ENCODE data around the gene ARMH2.
"Not testable (repeated sequence)": the region's sequence is repeated elsewhere in the genome, so short reads cannot be mapped to it uniquely, and the experiment has no call there.

The ARMH2 gene

GRCh38 chr6:24809728-24810127, 11.0 kb upstream of the ARMH2 start:
- DNase-seq = no peak

DNA sequence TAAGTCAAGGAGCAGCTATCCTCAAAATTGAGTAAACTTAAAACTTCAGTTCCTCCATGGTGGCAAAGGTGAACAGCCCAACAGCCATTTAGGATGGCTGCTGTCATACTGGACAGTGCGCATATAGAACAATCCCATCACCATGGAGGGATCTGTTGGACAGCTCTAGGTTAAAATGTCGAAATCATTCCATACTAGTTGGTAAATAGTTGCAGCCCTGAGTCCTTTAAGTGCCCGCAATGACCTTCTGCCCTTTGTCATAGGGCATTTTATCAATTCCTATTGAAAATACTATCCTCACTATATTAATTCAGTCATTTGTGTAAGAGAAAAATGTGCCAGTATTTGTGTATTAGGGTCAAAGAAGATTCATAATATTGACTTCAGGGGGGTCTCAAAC, 8.9 kb upstream of the ARMH2 start:
- no peak for DNase-seq

DNA sequence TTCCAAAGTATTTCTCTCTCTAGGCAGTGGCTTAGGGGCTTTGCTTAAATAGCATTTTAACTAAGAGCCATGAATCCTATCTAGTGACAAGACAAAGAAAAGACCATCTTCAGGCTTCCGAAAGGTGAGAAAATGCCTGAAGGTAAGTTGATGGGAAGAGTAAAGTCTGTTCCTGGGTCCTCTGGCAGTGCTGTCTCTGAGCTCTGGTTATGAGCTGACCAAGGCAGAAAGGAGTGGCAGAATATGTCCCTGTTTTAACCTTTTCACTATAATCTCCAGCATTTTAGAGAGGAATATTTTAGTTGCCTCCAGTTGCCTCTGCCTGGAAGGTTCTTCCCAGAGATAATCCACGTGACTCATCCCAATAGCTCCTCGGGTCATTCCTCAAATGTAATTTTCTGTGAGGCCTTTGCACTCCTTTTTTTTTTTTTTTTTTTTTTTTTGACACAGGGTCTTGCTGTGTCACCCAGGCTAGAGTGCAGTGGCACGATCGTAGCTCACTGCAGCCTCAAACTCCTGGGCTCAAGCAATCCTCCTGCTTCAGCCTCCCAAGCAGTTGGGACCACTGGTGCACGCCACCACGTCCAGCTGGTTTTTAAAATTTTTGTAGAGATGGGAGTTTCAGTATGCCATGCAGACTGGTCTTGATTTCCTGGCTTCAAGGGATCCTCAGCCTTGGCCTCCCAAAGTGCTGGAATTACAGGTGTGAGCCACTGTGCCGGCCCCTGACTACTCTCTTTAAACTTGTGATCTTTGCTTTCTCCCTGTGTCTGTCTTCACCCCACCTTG, 3.7 kb upstream of the ARMH2 start:
- peak; percentile 39 for DNase-seq

DNA sequence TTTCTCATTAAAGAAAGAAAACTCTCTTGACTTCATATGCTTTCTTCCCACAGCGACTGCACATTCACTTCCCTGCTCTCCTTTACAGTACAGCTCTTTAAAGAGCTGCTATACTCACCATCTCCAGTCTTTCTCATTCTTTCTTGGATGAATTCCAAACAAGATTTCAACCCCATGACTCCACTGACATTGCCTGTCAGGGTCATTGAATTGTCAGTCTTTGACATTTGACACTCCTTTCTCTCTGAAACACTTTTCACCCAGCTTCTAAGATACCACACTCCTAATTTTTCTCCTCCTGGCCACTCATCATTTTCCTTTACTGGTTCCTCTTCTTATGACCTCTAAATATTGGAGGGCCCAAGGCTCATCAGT, 811 bp upstream of the ARMH2 start:
- DNase-seq = no peak

DNA sequence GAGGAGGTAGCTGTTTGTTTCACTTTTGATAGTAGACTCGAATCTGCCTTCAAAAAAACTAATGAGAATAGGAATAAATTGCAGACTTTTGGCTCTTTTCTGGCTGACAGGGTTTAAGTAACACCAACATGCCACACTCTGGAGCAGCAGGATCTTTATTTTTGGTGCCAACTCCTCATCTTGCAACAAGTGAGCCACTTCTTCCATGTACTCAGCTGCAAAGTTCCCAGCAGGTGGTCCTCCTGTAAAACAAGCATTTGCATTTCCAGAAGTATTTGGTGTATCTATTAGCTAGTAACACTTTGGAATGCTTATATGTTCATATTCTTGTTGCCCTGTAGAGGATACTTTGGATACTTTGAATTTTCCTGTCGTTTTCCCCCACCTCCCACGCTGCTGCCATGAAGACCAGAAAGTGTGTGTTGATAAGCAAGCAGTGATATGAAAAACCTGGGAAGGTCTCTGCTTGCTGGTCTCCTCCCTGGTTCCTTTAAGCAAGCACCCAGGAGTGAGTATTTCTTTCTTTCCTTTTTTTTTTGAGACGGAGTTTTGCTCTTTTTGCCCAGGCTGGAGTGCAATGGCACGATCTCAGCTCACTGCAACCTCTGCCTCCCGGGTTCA, 1.0 kb downstream of the ARMH2 start:
- no peak for DNase-seq

GRCh38 chr6:24796616-24797290, 2.0 kb downstream of the ARMH2 start:
- DNase-seq = peak; percentile 32

GRCh38 chr6:24795106-24795505, 3.6 kb downstream of the ARMH2 start:
- DNase-seq = peak; percentile 72

- peak; percentile 21 for DNase-seq
These were observed 10.6 kb downstream of the ARMH2 start for GRCh38 chr6:24788031-24788665.

DNA sequence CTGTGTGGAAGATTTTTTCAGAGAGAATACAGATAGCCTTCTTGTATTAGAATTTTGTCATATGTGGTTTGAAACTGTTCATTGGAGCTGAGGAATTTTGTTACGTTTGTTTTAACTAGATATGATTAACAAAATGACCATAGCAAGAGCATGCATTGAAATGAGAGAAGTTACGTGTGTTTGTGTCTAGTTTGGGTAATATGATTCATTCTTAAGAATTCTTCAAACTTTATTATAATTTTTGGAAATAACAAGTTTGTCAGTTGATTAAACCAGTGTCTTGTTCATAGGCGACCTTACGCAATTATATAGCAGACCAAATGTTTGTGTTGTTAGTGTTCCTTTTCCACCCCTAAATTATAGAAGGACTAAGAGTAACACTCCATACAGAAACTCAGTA, 18.5 kb downstream of the ARMH2 start:
- DNase-seq = no peak

DNA sequence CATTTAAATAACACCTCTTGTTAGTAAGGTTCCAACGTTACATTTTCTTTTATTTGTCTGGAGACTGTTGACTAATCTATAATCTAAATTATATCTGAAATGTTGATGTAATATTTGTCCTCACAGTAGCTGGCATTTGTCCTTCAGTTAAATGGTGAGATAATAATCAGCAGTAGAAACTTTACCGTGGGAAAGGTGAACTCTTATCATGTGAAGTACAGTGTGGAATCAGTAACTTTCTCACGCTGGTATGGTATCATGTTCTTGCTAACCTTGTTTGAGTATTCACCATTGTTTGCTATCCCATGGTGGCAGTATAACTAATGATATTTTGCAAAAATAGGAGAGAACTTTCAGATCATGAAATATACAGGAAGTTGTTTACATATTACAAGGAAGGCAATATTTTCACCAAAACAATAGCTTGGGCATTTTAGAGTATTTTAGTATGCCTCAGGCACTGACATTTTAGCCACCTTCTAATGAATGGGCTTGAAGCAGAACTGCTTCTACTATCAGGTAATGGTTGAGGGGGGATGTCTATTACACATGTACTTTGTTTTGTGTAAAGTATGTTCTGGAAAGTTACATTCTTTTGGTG, 19.2 kb downstream of the ARMH2 start:
- no peak for DNase-seq

GRCh38 chr6:24778878-24779277, 19.8 kb downstream of the ARMH2 start:
- DNase-seq = no peak

- DNase-seq = no peak
These were observed 20.6 kb downstream of the ARMH2 start for GRCh38 chr6:24778121-24778520.

- no peak for DNase-seq
These were observed 21.5 kb downstream of the ARMH2 start for GRCh38 chr6:24777227-24777626.

DNA sequence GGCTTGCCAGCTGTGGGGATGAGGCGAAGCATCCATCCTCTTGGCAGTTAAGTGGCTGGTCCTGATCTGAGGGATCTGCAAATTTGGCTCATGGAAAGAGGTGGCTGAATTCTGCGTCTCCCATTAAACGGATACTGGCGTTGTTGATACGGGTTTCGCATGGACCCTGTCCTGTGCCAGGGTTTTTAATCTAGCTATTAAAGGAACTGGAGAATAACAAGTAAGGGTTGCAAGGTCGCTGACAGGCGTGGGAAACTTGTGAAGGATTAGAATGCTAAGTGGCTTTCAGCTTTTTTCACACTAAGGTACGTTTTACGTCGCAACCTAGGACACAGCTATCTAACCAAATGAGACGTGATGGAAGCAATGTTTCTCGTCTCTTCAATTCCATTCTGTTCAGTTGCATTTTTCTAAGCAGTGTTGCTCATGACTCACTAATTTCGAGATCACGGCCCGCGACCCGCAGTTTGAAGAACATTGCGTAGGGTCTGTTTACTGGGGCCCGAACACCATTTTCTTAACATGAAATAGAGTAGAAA, 23.1 kb downstream of the ARMH2 start:
- peak; percentile 57 for DNase-seq

GRCh38 chr6:24774696-24775519, 23.8 kb downstream of the ARMH2 start, which contains the start of gene GMNN:
Gene GMNN, plus strand, starts transcription at chr6:24774937. Its CDS starts 2,310 bp downstream, at chr6:24777247.
- DNase-seq = peak; percentile 94

- DNase-seq = peak; percentile 65
These were observed 30.4 kb downstream of the ARMH2 start for GRCh38 chr6:24768361-24768760.

DNA sequence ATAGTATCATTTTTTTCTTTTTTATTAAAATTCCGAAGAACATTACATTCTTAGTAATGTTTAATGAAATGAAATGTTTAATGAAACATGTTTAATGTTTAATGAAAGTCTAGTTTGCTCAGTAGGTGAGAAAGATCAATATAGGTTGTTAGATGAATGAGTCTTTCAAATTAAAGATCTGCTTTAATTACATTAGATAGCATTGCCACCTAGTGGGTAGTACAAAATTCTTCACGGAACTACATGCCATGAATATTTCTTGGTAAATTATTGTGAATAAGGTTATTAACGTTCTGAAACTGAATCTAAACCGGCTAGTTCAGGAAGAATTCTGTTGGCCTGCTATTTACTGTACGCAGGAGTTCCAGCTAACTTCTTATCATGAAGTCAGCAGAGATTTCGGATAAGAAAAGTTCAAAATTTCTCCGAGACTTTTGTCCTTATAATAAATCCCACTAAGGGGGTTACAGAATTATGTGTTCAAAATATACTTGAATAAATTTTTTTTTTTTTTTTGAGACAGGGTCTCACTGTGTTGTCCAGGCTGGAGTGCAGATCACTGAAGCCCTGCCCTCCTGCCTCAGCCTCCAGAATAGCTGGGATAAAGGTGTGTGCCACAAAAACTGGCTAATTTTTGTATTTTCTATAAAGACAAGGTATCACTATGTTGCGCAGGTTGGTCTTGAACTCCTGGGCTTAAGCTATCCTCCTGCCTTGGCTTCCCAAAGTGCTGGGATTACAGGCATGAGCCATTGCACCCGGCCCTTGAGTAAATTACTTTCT, 31.8 kb downstream of the ARMH2 start:
- peak; percentile 38 for DNase-seq

DNA sequence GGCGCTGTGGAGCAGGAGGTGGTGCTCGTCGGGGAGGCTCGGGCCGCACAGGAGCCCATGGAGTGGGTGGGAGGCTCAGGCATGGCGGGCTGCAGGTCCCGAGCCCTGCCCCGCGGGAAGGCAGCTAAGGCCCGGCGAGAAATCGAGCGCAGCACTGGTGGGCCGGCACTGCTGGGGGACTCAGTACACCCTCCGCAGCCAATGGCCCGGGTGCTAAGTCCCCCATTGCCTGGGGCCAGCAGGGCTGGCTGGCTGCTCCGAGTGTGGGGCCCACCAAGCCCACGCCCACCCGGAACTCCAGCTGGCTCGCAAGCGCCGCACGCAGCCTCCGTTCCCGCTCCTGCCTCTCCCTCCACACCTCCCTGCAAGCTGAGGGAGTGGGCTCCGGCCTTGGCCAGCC, 32.7 kb downstream of the ARMH2 start:
- not testable (repeated sequence) for DNase-seq

- DNase-seq = not testable (repeated sequence)
These were observed 33.6 kb downstream of the ARMH2 start for GRCh38 chr6:24764833-24765828.

GRCh38 chr6:24763578-24763977, 35.1 kb downstream of the ARMH2 start:
- no peak for DNase-seq

All from fibroblast of upper back skin (primary cell).